GM12891 (cell line): ENCODE results near the gene CRADD.

ENCODE experiments used
- POU2F2 ChIP-seq: IDR thresholded peaks from 2 replicates; pipeline ENCODE4 v1.6.1; 2011; ENCODE audit warnings: low read depth, mild to moderate bottlenecking, control low read depth, low read length, moderate library complexity
- TAF1 ChIP-seq: IDR thresholded peaks from 2 replicates; pipeline ENCODE4 v1.6.1; 2011; ENCODE audit warnings: low read depth, low read length, control low read depth

- TF ChIP-seq TAF1 (no peak), POU2F2 (no peak)
These were observed 176.7 kb downstream of the CRADD start for GRCh38 chr12:93853698-93854478.
